CD4-positive, alpha-beta T cell treated with Interleukin-1 beta for 1 hour (primary cell): ENCODE results near the gene ASB13.
A peak's percentile ranks its signal among the peaks of the same experiment; 100 is the strongest.
"Not testable (repeated sequence)": the region's sequence is repeated elsewhere in the genome, so short reads cannot be mapped to it uniquely, and the experiment has no call there.

Source experiments
- DNase-seq, 2 donors: peaks; one replicate each; pipeline ENCODE4 v3.0.0-alpha.2; 2020 to 2022

ASB13 gene

DNA sequence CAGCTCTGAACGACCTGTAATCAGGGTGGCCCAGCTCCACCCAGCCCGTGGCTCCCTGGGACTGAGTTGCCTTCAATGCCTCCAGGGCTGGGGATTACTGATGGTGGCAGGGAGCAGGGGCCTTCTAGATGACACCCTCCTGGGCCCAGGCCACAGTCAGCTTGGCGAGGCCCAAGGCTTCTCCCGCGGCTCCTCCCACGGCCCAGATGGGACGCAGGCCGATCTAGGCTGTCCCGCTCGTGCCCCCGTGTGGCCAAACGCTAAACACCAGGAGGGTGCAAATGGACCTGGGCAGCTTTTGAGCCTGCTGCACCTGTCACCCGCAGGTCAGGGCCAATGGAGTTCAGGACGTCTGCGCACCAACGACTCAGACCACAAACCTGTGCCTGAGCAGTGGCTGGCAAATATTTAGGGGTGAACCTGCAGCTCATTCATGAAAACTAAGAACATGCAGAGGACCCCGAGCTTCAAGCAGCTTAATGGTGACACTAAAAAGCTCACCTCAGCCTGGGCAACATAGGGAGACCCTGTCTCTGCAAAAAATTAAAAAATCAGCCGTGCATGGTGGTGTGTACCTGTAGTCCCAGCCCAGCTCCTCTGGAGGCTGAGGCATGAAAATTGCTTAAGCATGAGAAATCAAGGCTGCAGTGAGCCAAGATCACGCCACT, 43.2 kb downstream of the ASB13 start:
- peak; percentile 78 to 79 for DNase-seq

DNA sequence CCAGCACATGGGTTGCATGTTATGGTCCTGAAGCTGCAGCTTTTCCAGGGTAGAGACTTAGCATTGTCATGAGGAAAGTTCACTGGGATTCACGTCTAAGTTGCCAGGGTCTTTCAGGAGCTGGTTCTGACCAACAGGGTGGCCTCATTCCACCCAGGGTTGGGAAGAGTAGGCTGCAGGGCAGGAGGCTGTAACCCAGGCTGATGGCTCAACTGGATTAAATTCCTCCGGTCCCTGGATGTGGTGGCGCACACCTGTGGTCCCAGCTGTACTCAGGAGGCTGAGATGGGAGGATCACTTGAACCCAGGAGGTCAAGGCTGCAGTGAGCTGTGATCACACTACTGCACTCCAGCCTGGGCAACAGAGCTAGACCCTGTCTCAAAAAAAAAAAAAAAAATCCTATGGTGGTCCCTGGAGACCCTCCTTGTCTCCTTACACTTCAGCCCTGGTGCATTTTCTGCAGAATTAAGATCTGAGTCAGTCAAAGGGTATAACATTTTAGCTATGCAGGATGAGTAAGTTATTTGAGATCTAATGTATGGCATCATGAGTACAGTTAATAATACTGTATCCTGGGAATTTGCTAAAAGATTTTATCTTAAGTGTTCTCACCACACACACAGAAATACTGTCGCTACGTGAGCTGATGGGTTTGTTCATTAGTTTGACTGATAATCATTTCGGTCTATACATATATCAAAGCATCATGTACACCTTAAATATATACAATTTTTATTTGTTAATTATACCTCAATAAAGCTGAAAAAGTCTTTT, 44.0 kb downstream of the ASB13 start:
- no peak for DNase-seq

DNA sequence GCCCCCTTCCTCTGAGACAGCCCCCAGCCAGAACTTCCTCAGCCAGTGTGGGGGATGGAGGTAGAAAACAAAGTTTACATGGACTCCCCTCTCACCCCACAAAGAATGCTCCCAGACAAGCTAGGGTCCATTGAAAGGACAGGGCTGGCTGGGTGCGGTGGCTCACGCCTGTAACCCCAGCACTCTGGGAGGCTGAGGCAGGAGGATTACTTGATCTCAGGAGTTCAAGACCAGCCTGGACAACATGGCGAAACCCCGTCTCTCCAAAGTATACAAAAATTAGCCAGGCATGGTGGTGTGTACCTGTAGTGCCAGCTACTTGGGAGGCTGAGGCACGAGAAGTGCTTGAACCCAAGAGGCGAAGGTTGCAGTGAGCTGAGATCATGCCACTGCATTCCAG, 45.0 kb downstream of the ASB13 start:
- DNase-seq, result not testable (repeated sequence)

DNA sequence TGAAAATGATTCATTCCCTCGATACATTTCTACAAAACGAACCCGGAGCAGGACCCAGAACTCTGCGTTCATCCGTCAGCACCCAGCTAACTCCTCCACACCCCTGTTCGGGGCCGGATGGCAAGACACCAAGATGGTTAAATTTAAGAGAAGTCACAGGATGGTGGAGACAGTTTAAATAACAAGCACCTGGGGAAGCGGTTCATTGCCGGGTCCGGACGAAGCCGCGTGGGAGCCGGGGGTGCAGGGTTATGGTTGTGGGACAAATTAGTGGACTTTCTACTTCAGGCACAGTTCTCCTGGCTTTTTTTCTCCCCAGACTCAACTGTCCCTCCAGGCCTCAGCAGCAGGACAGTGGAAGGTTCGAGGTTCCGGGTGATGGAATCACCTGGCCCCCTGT, 45.4 kb downstream of the ASB13 start:
- DNase-seq, result no peak

- DNase-seq, result no peak
Observed at GRCh38 chr10:5620223-5620721, 46.1 kb downstream of the ASB13 start.

DNA sequence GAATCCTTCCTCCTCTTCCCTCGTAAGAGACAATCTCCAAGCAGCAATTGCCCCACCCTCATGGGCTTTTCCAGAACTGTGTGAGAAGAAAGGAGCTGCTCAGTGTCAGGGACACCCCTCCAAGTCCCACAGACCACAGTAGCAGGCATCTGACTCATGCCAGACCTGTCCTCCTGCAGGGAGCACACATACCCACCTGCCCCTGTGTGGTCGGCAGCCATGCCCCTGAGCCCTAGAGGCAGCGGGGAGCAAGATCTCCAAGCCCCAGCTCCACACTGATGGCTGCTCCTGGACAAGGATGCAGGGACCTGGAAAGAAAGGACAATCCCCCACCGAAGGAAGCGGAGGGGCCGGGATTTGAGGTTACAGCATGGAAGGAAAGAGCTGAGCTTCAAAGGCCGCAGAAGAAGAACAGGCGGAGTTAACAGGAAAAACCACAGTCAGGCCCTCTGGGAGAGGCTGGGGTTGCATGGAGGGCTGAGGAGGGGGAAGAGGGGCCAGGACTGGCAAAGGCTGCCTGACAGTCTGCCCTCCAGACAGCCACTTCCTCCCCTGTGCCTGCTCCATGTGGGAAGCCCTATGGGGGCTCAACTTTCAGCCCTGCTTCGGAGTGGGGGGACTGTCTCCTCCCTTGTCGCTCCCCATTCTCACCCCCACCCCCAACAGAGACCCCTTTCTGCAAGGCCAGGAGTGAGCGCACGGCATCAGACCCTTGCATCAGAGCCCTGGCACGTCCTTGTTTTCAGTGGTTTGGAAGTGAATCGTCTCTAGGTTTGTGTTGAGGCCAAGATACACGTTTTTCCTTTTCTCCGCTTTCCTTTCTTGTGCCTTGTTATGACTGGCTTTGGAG, 46.8 kb downstream of the ASB13 start:
- no peak for DNase-seq

DNA sequence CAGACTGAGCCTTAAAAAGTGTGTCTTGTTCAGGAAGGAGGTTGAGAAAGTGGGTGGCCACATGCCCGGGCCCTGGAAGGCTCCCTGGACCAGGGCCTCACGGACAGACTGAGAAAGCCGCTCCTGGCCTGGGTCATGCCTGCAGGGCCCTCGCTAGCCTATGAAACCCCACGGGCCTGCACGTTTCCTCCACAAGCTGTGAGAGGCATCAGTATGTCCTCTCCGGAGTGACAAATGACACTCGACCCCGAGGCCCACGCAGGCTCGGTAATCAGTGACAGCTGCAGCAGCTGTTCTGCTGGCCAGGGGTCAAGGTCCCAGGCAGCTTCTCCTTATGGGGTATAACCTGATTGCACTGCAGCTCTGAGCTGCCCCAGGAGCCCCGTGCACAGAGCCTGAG, 47.6 kb downstream of the ASB13 start:
- DNase-seq, result no peak

DNA sequence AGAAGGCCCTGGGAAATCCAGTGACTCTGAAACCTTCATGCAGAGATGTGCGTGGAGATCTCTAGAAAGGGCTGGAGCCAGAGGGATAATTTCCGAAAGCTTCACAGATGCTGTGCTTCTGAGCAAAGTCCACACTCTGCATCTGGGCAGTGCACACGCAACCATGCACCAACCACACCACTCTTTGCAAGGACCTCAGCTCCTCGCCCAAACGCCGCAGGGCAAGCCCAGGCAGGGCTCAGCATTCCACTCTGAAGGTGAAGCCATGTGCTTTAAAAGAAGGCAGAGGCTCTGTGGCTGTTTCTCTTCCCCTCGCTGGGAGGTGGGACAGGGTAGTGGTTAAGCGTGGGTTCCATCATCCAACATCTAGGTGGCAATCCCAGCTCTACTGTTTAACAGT, 48.4 kb downstream of the ASB13 start:
- DNase-seq, result no peak

- no peak for DNase-seq
Observed at GRCh38 chr10:5617521-5617920, 48.9 kb downstream of the ASB13 start.

GRCh38 chr10:5616836-5617235, 49.6 kb downstream of the ASB13 start:
- no peak for DNase-seq

DNA sequence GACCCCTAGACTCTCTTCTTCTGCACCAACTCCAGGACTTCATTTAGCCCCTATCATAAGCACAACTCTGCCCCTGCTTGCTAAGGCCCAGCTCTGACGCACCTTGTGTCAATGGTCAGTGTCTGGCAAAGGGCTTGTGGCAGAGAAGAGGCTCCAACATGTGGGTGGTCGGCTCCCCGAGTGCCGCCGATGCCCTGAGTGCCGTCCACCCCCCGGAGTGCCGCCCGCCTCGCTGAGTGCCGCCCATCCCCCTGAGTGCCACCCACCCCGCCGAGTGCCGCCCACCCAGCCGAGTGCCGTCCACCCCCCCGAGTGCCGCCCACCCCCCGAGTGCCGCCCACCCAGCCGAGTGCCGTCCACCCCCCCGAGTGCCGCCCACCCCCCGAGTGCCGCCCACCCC, 50.3 kb downstream of the ASB13 start:
- no peak for DNase-seq

GRCh38 chr10:5615316-5615715, 51.1 kb downstream of the ASB13 start:
- no peak for DNase-seq

GRCh38 chr10:5614155-5614721, 52.2 kb downstream of the ASB13 start:
- no peak for DNase-seq

GRCh38 chr10:5613481-5614154, 52.8 kb downstream of the ASB13 start:
- DNase-seq, result no peak

- DNase-seq, result no peak
Observed at GRCh38 chr10:5611899-5612680, 54.3 kb downstream of the ASB13 start.

- no peak for DNase-seq
Observed at GRCh38 chr10:5609952-5610616, 56.3 kb downstream of the ASB13 start.

GRCh38 chr10:5608608-5609220, 57.7 kb downstream of the ASB13 start:
- no peak for DNase-seq

- no peak for DNase-seq
Observed at GRCh38 chr10:5607594-5607993, 58.8 kb downstream of the ASB13 start.

- peak in 1 of 2 donors; percentile 10 for DNase-seq
Observed at GRCh38 chr10:5606864-5607263, 59.5 kb downstream of the ASB13 start.

- DNase-seq, result no peak
Observed at GRCh38 chr10:5606321-5606720, 60.1 kb downstream of the ASB13 start.

DNA sequence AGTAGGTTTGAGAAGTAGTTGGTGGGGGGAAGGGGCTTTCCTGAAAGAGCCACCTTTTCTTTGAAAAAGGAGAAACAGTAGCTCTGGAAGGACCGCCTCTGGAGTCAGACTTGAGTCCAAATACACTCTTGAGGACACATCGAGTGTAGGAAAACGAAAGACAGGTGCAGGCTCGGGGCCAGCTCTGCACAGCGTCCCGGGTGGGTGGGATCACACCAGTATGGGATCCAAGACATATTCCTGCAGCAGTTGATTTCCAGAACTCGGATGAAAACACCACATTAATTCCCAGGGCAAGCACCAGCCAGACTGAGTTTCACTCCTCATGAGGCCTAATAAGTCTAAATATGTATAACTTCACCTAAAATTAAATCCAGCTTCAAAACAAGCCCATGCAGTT, 61.4 kb downstream of the ASB13 start:
- no peak for DNase-seq
